ENCODE results near the gene ITGB1.

Gene ITGB1

DNA sequence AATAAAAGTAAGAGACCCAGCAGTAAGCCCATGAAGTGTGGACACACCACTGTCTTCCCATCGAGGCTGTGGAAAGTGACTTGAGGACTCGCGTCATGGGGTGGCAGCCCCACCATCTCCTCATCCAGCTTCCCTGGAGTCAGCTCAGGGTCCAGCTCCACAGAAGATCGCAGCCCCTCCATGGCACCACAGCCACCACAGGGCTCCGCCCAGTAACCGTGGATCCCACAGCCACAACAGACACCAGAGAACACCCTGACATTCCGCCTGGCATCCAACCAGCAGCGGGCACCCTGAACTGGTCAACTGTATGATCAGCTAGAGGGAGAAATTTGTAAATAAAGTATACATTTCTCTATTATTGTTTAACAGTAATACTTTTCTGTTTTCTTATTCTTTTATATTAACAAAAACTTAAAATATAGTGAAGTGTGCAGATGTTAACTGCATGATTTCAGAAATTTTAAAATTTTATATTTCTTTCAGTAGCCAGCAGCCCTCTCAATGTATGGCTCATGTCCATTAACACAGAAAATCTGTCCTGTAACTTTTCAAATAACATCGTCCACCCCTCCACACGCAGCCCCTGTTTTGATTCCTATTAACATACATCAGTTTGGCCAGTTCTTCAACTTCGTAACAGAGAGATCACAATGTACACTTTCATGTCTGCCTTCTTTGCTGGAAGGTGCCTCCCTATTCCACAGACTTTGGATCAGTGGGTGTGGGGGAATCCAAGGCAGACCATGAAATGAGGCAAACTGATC, 69.7 kb downstream of the ITGB1 start:
- no peak for DNase-seq (ENCODE audit: low read depth)

DNA sequence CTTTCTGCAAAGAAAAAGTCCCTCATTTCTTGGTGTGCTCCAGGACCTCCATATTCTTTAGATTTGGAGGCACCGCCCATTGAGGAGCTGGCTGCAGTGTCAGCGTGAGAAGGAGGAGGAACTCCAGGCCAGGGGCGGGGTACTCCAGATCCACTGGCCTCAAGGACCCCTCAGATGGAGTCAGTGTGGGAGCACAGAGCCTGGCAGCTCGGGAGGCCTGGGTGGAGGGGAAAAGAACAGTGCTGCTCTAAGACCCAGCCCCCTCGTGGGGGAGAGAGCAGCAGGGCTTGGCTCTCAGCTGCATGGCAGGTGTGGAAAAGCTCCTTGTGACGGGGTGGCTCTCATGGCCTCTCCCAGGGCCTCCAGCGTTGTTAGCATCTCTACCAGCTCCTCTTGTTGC, 70.5 kb downstream of the ITGB1 start:
- DNase-seq (ENCODE audit: low read depth): no peak

DNA sequence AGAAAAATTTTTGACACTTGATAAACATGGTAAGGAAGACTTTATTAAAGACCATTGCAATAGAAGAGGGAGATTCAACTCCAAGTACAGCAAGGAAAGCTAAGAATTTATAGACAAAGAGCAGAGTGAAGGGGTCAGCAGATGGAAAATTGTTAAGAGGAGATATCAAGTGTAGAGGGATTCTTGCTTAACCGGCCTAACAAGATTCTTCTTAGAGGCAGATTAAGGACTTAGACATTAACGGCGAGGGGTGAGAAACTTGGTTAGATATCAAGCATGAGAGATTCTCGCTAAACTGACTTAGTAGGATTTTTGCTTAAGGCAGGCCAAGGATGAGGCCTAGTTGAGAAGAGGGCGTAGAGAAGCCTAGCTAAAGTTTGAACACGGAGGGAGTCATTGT, 76.0 kb downstream of the ITGB1 start:
- no peak for DNase-seq (ENCODE audit: low read depth)

DNA sequence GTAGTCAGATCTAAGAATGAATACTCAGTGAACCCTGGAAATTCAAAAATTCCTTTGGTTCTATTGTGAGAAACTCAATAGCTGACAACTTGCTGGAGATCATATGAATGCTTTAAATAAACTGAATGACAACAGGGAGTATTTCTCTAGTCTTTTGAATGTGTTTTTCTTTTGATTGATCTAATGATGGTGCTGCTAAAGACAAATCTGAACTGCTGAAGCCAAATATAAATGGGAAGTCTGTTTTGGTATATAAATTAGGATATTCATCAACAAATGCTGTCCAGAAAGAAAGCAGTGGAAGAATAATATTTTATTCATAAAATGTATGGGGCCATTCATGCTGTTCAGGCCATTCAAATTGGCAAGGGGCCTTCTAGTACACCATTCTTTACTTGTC, 79.4 kb downstream of the ITGB1 start:
- no peak for DNase-seq (ENCODE audit: low read depth)

DNA sequence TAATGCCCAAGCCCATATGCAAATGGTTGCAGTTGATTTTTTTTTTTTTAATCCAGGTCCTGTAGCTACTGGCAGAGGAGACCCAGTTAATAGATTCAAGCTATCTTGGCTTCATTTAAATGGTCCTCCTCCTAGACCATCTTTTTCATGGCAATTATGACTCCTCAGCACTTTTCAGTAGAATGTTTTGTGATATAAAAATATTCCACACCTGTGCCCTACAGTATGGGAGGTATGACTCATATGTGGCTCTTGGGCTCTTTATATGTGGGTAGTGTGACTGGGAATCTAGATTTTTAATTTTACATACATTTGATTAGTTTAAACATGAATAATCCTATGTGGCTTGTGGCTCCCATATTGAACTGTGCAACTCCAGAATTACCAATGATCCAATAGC, 80.1 kb downstream of the ITGB1 start:
- no peak for DNase-seq (ENCODE audit: low read depth)

DNA sequence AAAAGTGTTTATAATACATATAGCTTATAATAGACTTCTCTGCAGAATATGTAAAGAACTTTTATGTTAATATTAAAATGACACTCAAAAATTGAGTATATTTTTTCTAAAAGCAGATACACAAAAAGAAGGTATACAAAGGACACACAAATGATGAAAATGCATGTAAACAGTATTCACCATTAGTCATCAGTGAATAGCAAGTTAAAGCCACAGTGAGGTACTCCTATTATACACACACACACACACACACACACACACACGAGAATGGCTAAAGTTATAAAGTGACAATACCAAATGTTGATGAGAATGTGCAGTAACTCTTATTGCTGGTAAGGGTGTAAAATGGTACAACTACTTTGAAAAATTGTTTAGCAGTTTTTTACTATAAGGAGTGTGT, 92.9 kb downstream of the ITGB1 start:
- DNase-seq (ENCODE audit: low read depth): no peak

DNA sequence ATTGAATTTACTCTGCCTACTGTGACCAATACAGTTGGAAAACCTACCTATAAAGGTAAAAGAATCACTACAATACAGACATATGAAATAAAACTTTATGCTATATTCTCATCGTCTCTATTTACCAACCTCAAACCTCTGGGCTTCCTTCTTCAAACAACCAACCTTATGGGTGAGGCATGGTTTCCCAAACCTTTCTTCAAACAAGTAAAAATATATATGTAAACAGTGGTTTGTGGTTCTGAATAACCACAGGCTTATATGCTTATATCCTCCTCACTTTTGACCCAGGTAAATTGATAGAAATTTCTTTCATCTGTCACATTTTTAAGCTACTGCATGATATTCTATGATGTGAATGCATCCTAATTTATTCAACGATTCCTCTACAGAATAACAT, 103.6 kb downstream of the ITGB1 start:
- DNase-seq (ENCODE audit: low read depth): no peak

DNA sequence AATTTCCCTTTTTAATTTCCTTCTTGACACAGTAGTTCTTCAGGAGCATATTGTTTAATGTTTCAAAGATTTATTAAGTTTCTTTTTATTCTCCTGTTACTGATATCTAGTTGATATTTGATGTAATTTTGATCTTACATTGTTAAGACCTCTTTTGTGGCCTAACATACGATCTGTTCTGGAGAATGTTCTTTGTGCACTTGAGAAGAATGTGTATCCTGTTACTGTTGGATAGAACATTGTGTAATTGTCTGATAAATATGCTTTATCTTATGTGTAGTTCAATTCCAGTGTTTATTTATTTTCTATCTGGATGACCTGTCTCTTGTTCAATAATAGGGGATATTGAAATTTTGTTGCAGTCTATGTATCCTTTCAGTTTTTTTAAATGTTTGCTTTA, 106.7 kb downstream of the ITGB1 start:
- no peak for DNase-seq (ENCODE audit: low read depth)
